Neuronal stem cell (in vitro differentiated cells): ENCODE data around the gene RASA4.
"Not testable (repeated sequence)": the region's sequence is repeated elsewhere in the genome, so short reads cannot be mapped to it uniquely, and the experiment has no call there.

Experiments
- DNase-seq: peaks from one replicate; pipeline ENCODE4 v3.0.0-alpha.2; 2013; ENCODE audit warnings: low spot score
- H2AFZ ChIP-seq: one replicate; pipeline ENCODE4 v1.6.1; 2013; ENCODE audit warnings: mild to moderate bottlenecking, low read length, inconsistent platforms
- H2AK5ac ChIP-seq: 2 replicates; pipeline ENCODE4 v1.6.1; 2013; ENCODE audit warnings: low read depth, mild to moderate bottlenecking, inconsistent platforms, low read length, moderate library complexity, mixed read lengths
- H2BK120ac ChIP-seq: 2 replicates; pipeline ENCODE4 v1.6.1; 2013; ENCODE audit warnings: low read depth, mild to moderate bottlenecking, inconsistent platforms, low read length, moderate library complexity, mixed read lengths
- H2BK12ac ChIP-seq: one replicate; pipeline ENCODE4 v1.6.1; 2013; ENCODE audit warnings: low read length, inconsistent platforms
- H2BK15ac ChIP-seq: 2 replicates; pipeline ENCODE4 v1.6.1; 2013; ENCODE audit warnings: mild to moderate bottlenecking, low read length, inconsistent platforms, mixed read lengths
- H2BK5ac ChIP-seq: one replicate; pipeline ENCODE4 v1.6.1; 2013; ENCODE audit warnings: inconsistent platforms, mild to moderate bottlenecking, low read length, moderate library complexity
- H3K14ac ChIP-seq: one replicate; pipeline ENCODE4 v1.6.1; 2013; ENCODE audit warnings: low read length, inconsistent platforms
- H3K18ac ChIP-seq: 2 replicates; pipeline ENCODE4 v1.6.1; 2013; ENCODE audit warnings: low read length, inconsistent platforms
- H3K23ac ChIP-seq: 2 replicates; pipeline ENCODE4 v1.6.1; 2013; ENCODE audit warnings: low read depth, mild to moderate bottlenecking, mixed read lengths, low read length, inconsistent platforms; ENCODE audit not compliant: poor library complexity
- H3K27ac ChIP-seq: replicated peaks from 3 replicates; pipeline ENCODE4 v1.5.1; 2013; ENCODE audit warnings: low read length, inconsistent platforms
- H3K27me3 ChIP-seq, 3 experiments: 2 replicates each; pipeline ENCODE4 v1.6.1; 2013; ENCODE audit warnings: low read length in 3 of 3, mild to moderate bottlenecking in 2 of 3, inconsistent platforms in 1 of 3, low read depth in 1 of 3, mixed read lengths in 1 of 3, moderate library complexity in 1 of 3; ENCODE audit not compliant: control insufficient read depth in 3 of 3, insufficient read depth in 3 of 3
- H3K36me3 ChIP-seq, 2 donors: replicated peaks in 1 of 2; 2 replicates each; pipeline ENCODE4 v1.6.1; 2013; ENCODE audit warnings: low read length in 2 of 2; ENCODE audit not compliant: control insufficient read depth in 2 of 2, insufficient read depth in 2 of 2
- H3K4ac ChIP-seq: 2 replicates; pipeline ENCODE4 v1.6.1; 2013; ENCODE audit warnings: inconsistent platforms, mild to moderate bottlenecking, low read length, moderate library complexity
- H3K4me1 ChIP-seq, 2 donors: 1 replicate in 1 of 2; 2 replicates in 1 of 2; pipeline ENCODE4 v1.6.1; 2013; ENCODE audit warnings: low read length in 2 of 2, low read depth in 1 of 2; ENCODE audit not compliant: control insufficient read depth in 2 of 2, insufficient read depth in 1 of 2
- H3K4me2 ChIP-seq: one replicate; pipeline ENCODE4 v1.6.1; 2013; ENCODE audit warnings: mild to moderate bottlenecking, low read length, inconsistent platforms; ENCODE audit not compliant: insufficient read depth, poor library complexity, severe bottlenecking
- H3K4me3 ChIP-seq, 2 donors: 2 replicates each; pipeline ENCODE4 v1.5.1; 2013; ENCODE audit warnings: low read length in 2 of 2, mild to moderate bottlenecking in 2 of 2, inconsistent platforms in 1 of 2, moderate library complexity in 1 of 2
- H3K79me1 ChIP-seq: one replicate; pipeline ENCODE4 v1.6.1; 2013; ENCODE audit warnings: low read depth, mild to moderate bottlenecking, inconsistent platforms, low read length, moderate library complexity
- H3K9ac ChIP-seq: one replicate; pipeline ENCODE4 v1.6.1; 2013; ENCODE audit warnings: mild to moderate bottlenecking, low read depth, low read length, inconsistent platforms; ENCODE audit not compliant: poor library complexity
- H3K9me3 ChIP-seq, 2 donors: replicated peaks in 1 of 2; 2 replicates each; pipeline versions ENCODE3 to v1.6.1; 2013; ENCODE audit warnings: low read length in 2 of 2, mild to moderate bottlenecking in 2 of 2, inconsistent platforms in 1 of 2, low read depth in 1 of 2, mixed read lengths in 1 of 2, moderate library complexity in 1 of 2; ENCODE audit not compliant: control insufficient read depth in 2 of 2, insufficient read depth in 1 of 2
- H4K8ac ChIP-seq: one replicate; pipeline ENCODE4 v1.6.1; 2013; ENCODE audit warnings: low read depth, mild to moderate bottlenecking, inconsistent platforms, low read length, moderate library complexity
- H4K91ac ChIP-seq: one replicate; pipeline ENCODE4 v1.6.1; 2013; ENCODE audit warnings: low read length, low read depth, mild to moderate bottlenecking, inconsistent platforms; ENCODE audit not compliant: poor library complexity
- WGBS, 2 donors: extraction: QIAGEN DNeasy Blood & Tissue Kit; methylation state at CpG; one replicate each; pipeline ENCODE4 v1.1.7; 2013; ENCODE audit warnings: missing lambda C conversion rate in 2 of 2, mixed read lengths in 1 of 2; ENCODE audit not compliant: insufficient read length in 2 of 2, insufficient replicate concordance in 1 of 2; ENCODE audit errors: extremely low coverage in 2 of 2; 5-methylcytosine and 5-hydroxymethylcytosine counted together

RASA4 gene

DNA sequence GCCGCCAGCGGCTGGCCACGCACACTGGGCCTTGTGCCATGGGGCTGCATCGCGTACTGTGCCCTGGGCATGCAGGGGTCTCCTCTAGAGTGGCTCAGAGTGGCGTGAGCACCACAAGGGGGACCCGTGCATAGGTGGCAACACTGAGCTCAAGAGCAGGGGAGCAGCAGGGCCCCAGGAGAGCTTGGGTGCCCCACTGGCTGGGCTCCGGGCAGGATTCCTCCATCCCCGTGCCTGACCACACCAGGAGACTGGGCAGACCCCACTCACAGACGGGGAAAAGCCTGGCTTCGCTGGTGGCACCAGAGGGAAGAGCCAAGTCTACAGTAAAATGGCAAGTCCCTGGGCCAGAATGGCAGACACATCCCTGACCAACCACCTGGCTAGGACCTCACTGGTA is 47.9 kb downstream of the RASA4 start:
- H3K18ac ChIP-seq, H3K9ac ChIP-seq, H2AK5ac ChIP-seq, H3K79me1 ChIP-seq, H3K4me2 ChIP-seq, H3K27ac ChIP-seq, H3K4ac ChIP-seq, H3K23ac ChIP-seq, DNase-seq, H2BK12ac ChIP-seq, H2AFZ ChIP-seq, H3K4me1 ChIP-seq, H3K36me3 ChIP-seq, H4K91ac ChIP-seq, H3K9me3 ChIP-seq, H2BK5ac ChIP-seq, H4K8ac ChIP-seq, H3K4me3 ChIP-seq, H2BK15ac ChIP-seq, H2BK120ac ChIP-seq, H3K27me3 ChIP-seq, H3K14ac ChIP-seq: not testable (repeated sequence)
- WGBS, 2 donors: no CpG with 5 or more reads among the region's 11 CpGs

GRCh38 chr7:102550808-102551422 is 65.6 kb downstream of the RASA4 start, which contains the start of gene SPDYE2:
SPDYE2 (plus strand) TSS chr7:102551226; CDS start chr7:102553256, 2,030 bp downstream.
- H3K4ac ChIP-seq, H2BK15ac ChIP-seq, H3K9me3 ChIP-seq, H3K79me1 ChIP-seq, H3K4me3 ChIP-seq, H2AK5ac ChIP-seq, H2AFZ ChIP-seq, H2BK120ac ChIP-seq, H3K36me3 ChIP-seq, H3K18ac ChIP-seq, H3K9ac ChIP-seq, H3K14ac ChIP-seq, H3K27me3 ChIP-seq, H2BK5ac ChIP-seq, H3K4me2 ChIP-seq, H4K8ac ChIP-seq, H3K23ac ChIP-seq, DNase-seq, H3K4me1 ChIP-seq, H3K27ac ChIP-seq, H4K91ac ChIP-seq, H2BK12ac ChIP-seq: not testable (repeated sequence)
- no CpG with 5 or more reads among the region's 6 CpGs for WGBS, 2 donors

GRCh38 chr7:102546353-102546752 is 70.2 kb downstream of the RASA4 start:
- not testable (repeated sequence) for H3K27ac ChIP-seq

DNA sequence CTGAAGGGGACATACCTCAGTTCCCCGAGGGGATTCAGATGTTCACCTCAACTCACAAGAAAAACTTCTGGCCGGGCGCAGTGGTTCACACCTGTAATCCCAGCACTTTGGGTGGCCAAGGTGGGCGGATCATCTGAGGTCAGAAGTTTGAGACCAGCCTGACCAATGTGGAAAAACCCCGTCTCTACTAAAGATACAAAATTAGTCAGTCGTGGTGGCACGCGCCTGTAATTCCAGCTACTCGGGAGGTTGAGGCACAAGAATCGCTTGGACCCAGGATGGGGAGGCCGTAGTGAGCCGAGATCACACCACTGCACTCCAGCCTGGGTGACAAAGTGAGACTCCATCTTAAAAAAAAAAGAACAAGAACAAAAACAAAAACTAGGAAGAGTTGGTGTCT is 71.3 kb downstream of the RASA4 start:
- H3K27ac ChIP-seq, H3K14ac ChIP-seq, H2BK12ac ChIP-seq, H3K4me2 ChIP-seq, H3K9me3 ChIP-seq, H3K23ac ChIP-seq, H4K91ac ChIP-seq, H3K4me3 ChIP-seq, H2AFZ ChIP-seq, H3K79me1 ChIP-seq, H2BK120ac ChIP-seq, H2BK5ac ChIP-seq, H4K8ac ChIP-seq, H2AK5ac ChIP-seq, H3K9ac ChIP-seq, DNase-seq, H3K36me3 ChIP-seq, H3K4ac ChIP-seq, H3K4me1 ChIP-seq, H3K27me3 ChIP-seq, H2BK15ac ChIP-seq, H3K18ac ChIP-seq: not testable (repeated sequence)
- WGBS, 2 donors: no CpG with 5 or more reads among the region's 12 CpGs

More at GRCh38 chr7:102546353-102546752, 70.2 kb downstream of the RASA4 start:
- not testable (repeated sequence) for H3K79me1 ChIP-seq, H3K36me3 ChIP-seq, H4K91ac ChIP-seq, H2BK12ac ChIP-seq, H3K23ac ChIP-seq, H2BK5ac ChIP-seq, H4K8ac ChIP-seq, H2AFZ ChIP-seq, H3K18ac ChIP-seq, H3K4me1 ChIP-seq, H2AK5ac ChIP-seq, H3K14ac ChIP-seq, H3K4me3 ChIP-seq, DNase-seq, H3K27me3 ChIP-seq, H3K4me2 ChIP-seq, H3K9me3 ChIP-seq, H2BK15ac ChIP-seq, H3K9ac ChIP-seq, H2BK120ac ChIP-seq, H3K4ac ChIP-seq
- WGBS, 2 donors: no CpG with 5 or more reads among the region's 6 CpGs
